Activated CD8-positive, alpha-beta T cell treated with anti-CD3 and anti-CD28 coated beads for 36 hours (primary cell): ENCODE data around the gene DNAJB7. TPM values are rescaled to one million over a fixed set of nuclear protein-coding genes. Genes with fewer than 3 reads are reported as not detected.
"Not testable (repeated sequence)": the region's sequence is repeated elsewhere in the genome, so short reads cannot be mapped to it uniquely, and the experiment has no call there.

Experiments
- ATAC-seq: fragments of 200-7000 bp; cut with Tn5 transposase; one replicate; pipeline ENCODE4 v1.10.0; 2021; ENCODE audit warnings: mild to moderate bottlenecking, moderate library complexity
- CTCF ChIA-PET: fragments of 350-600 bp; sonication (Branson Sonifier 250); formaldehyde crosslinking; loops from one replicate; lab custom pipeline; 2021; ENCODE audit warnings: antibody characterized with exemption; lab: Charles Lee
- POLR2A ChIA-PET: fragments of 350-600 bp; sonication (Branson Sonifier 250); formaldehyde crosslinking; loops from one replicate; lab custom pipeline; 2021; ENCODE audit warnings: antibody characterized with exemption; lab: Charles Lee
- DNase-seq: peaks from one replicate; pipeline ENCODE4 v3.0.0-alpha.2; 2020
- H3K27ac Mint-ChIP-seq: one replicate; pipeline ENCODE4 v1.8.0; 2021; ENCODE audit warnings: mild to moderate bottlenecking, mixed read lengths
- H3K27me3 Mint-ChIP-seq: one replicate; pipeline ENCODE4 v1.8.0; 2021; ENCODE audit warnings: mixed read lengths
- H3K36me3 Mint-ChIP-seq: one replicate; pipeline ENCODE4 v1.8.0; 2021; ENCODE audit warnings: low read depth, mixed read lengths
- H3K4me1 Mint-ChIP-seq: one replicate; pipeline ENCODE4 v1.8.0; 2021; ENCODE audit warnings: low read depth, mixed read lengths
- H3K4me3 Mint-ChIP-seq: one replicate; pipeline ENCODE4 v1.8.0; 2021; ENCODE audit warnings: mild to moderate bottlenecking, moderate library complexity, mixed read lengths
- H3K9me3 Mint-ChIP-seq: one replicate; pipeline ENCODE4 v1.8.0; 2021; ENCODE audit warnings: mixed read lengths
- CTCF ChIP-seq: fragments of 200-600 bp; IDR thresholded peaks from one replicate; pipeline ENCODE4 v1.8.0; 2022; ENCODE audit warnings: antibody characterized with exemption, mild to moderate bottlenecking
- intact Hi-C: fragments of 100-400 bp; cut with micrococcal nuclease; formaldehyde crosslinking; loops from one replicate; pipeline ENCODE4 v1.10.0; 2022
- total RNA-seq, 2 experiments: library from RNA; stranded (reverse); gene quantifications; one replicate each; pipeline ENCODE4 v1.2.3, GENCODE V29; 2021

DNAJB7 gene
- total RNA-seq, 2 experiments from 2014 or later = not detected

GRCh38 chr22:40834619-40835018 is 27.3 kb downstream of the DNAJB7 start:
- DNase-seq (no peak), ATAC-seq (no peak)
- no peak overlapping the region for H3K4me3 Mint-ChIP-seq
- H3K27ac Mint-ChIP-seq = no peak overlapping the region
- H3K36me3 Mint-ChIP-seq = peaks cover 39% of the 10 kb centered on the region
- TF ChIP-seq CTCF = no peak
- ChIA-PET POLR2A (interaction anchor here (1.0 kb wide), 1 partner anchor 22 kb away, joined by 3 read pairs; the partner anchor contains the start of gene ST13), CTCF (interaction anchor here (2.0 kb wide), 1 partner anchor 17 kb away, joined by 6 read pairs; no protein-coding TSS in a partner anchor)
- H3K4me1 Mint-ChIP-seq = no peaks in the 10 kb centered on the region
- intact Hi-C loops = no loop called here
- H3K9me3 Mint-ChIP-seq = no peaks in the 10 kb centered on the region
- H3K27me3 Mint-ChIP-seq = no peaks in the 10 kb centered on the region

- POLR2A ChIA-PET = no interaction called here
- H3K4me3 Mint-ChIP-seq = no peak overlapping the region
These were observed 32.8 kb downstream of the DNAJB7 start for GRCh38 chr22:40829131-40829530.

GRCh38 chr22:40826984-40827741 is 34.8 kb downstream of the DNAJB7 start:
- peaks cover 24% of the 10 kb centered on the region for H3K36me3 Mint-ChIP-seq
- ChIA-PET CTCF (interaction anchor here (1.2 kb wide), 1 partner anchor 144 kb away, joined by 5 read pairs; no protein-coding TSS in a partner anchor), POLR2A (no interaction called here)

More at GRCh38 chr22:40829131-40829530, 32.8 kb downstream of the DNAJB7 start:
- ATAC-seq (no peak), DNase-seq (no peak)
- Mint-ChIP-seq H3K27ac (no peak overlapping the region), H3K27me3 (no peaks in the 10 kb centered on the region), H3K36me3 (peaks cover 30% of the 10 kb centered on the region), H3K9me3 (no peaks in the 10 kb centered on the region), H3K4me1 (no peaks in the 10 kb centered on the region)
- CTCF ChIA-PET = interaction anchor here (0.6 kb wide), 1 partner anchor 146 kb away, joined by 3 read pairs; no protein-coding TSS in a partner anchor
- intact Hi-C loops = no loop called here
- TF ChIP-seq CTCF = no peak

GRCh38 chr22:40826292-40826691 is 35.6 kb downstream of the DNAJB7 start:
- CTCF ChIA-PET = interaction anchor here (1.2 kb wide), 1 partner anchor 143 kb away, joined by 5 read pairs; no protein-coding TSS in a partner anchor
- H3K4me3 Mint-ChIP-seq, DNase-seq, H3K4me1 Mint-ChIP-seq, H3K9me3 Mint-ChIP-seq, H3K27ac Mint-ChIP-seq, intact Hi-C loops, POLR2A ChIA-PET, H3K27me3 Mint-ChIP-seq, ATAC-seq: not testable (repeated sequence)
- peaks cover 21% of the 10 kb centered on the region for H3K36me3 Mint-ChIP-seq

More at GRCh38 chr22:40826984-40827741, 34.8 kb downstream of the DNAJB7 start:
- intact Hi-C loops = no loop called here
- Mint-ChIP-seq H3K27ac (no peak overlapping the region), H3K4me3 (no peak overlapping the region), H3K27me3 (no peaks in the 10 kb centered on the region), H3K4me1 (no peaks in the 10 kb centered on the region), H3K9me3 (no peaks in the 10 kb centered on the region)
- no peak for TF ChIP-seq CTCF
- ATAC-seq = no peak
- DNase-seq = no peak

- ATAC-seq (no peak), DNase-seq (no peak)
- intact Hi-C loops = no loop called here
- TF ChIP-seq CTCF = no peak
- no peaks in the 10 kb centered on the region for H3K27me3 Mint-ChIP-seq
- H3K9me3 Mint-ChIP-seq = no peaks in the 10 kb centered on the region
- no peak overlapping the region for H3K4me3 Mint-ChIP-seq
- peaks cover 8% of the 10 kb centered on the region for H3K4me1 Mint-ChIP-seq
- POLR2A ChIA-PET = no interaction called here
- peaks cover 10% of the 10 kb centered on the region for H3K36me3 Mint-ChIP-seq
- H3K27ac Mint-ChIP-seq = no peak overlapping the region
- CTCF ChIA-PET = interaction anchor here (1.6 kb wide), 1 partner anchor 140 kb away, joined by 4 read pairs; no protein-coding TSS in a partner anchor
These were observed 38.5 kb downstream of the DNAJB7 start for GRCh38 chr22:40823426-40823825.
